Gastrocnemius medialis (tissue), 4 donors: ENCODE measurements around the gene TAF3. TPM values are rescaled to one million over a fixed set of nuclear protein-coding genes. Genes with fewer than 3 reads are reported as not detected.

Source experiments
- ATAC-seq, 2 donors: fragments of 150-250 bp; one replicate each; pipeline ENCODE4 v1.9.1; 2016
- DNase-seq, 2 donors: peaks; one replicate each; pipeline ENCODE4 v3.0.0-alpha.2; 2019
- H3K27ac ChIP-seq, 4 donors: fragments of 200-600 bp; sonication (generic); 1 replicate in 1 of 4; 2 replicates in 3 of 4; pipeline ENCODE4 v1.5.1; 2016 to 2018; ENCODE audit warnings: mild to moderate bottlenecking in 2 of 4, moderate library complexity in 1 of 4
- H3K27me3 ChIP-seq, 3 donors: fragments of 200-600 bp; sonication (generic) in 2 of 3; 1 replicate in 1 of 3; 2 replicates in 2 of 3; pipeline versions ENCODE4 v1.5.1 to v1.6.0; 2016 to 2019; ENCODE audit warnings: mild to moderate bottlenecking in 1 of 3, moderate library complexity in 1 of 3
- H3K36me3 ChIP-seq, 2 donors: fragments of 200-600 bp; sonication (generic) in 1 of 2; one replicate each; pipeline ENCODE4 v1.5.1; 2017 to 2018
- H3K4me1 ChIP-seq, 2 donors: fragments of 200-600 bp; sonication (generic) in 1 of 2; one replicate each; pipeline ENCODE4 v1.5.1; 2016 to 2017; ENCODE audit warnings: mild to moderate bottlenecking in 2 of 2
- H3K4me3 ChIP-seq, 4 donors: fragments of 200-600 bp; sonication (generic) in 3 of 4; 1 replicate in 1 of 4; 2 replicates in 3 of 4; pipeline ENCODE4 v1.5.1; 2016 to 2019; ENCODE audit warnings: mild to moderate bottlenecking in 2 of 4
- H3K9me3 ChIP-seq, 3 donors: fragments of 200-600 bp; sonication (generic) in 2 of 3; 1 replicate in 1 of 3; 2 replicates in 2 of 3; pipeline ENCODE4 v1.5.1; 2016 to 2019
- POLR2A ChIP-seq, 2 donors: fragments of 450-650 bp; IDR thresholded peaks; one replicate each; pipeline ENCODE4 v1.6.1; 2017; ENCODE audit warnings: antibody characterized with exemption in 2 of 2, mild to moderate bottlenecking in 2 of 2, moderate library complexity in 2 of 2
- in situ Hi-C, 4 donors: fragments of 200-750 bp; cut with MboI; loops; one replicate each; pipeline versions ENCODE4 v1.15.0 to v1.8.0; 2017; ENCODE audit warnings: low sequenced_read_pairs in 4 of 4
- intact Hi-C: fragments of 100-400 bp; cut with DNase I; formaldehyde crosslinking; loops from one replicate; pipeline ENCODE4 v1.15.1; 2023; ENCODE audit warnings: low total_unique reads
- total RNA-seq, 4 donors: library from RNA; depleted of rRNA; stranded (reverse); fragments of >200 nt; gene quantifications; one replicate each; pipeline versions ENCODE4 v1.1.0 to v1.2.3, GENCODE V29; 2016
- TF ChIP-seq, protein P1 (sequence below), 5 experiments: fragments of 450-650 bp in 3 of 5; fragments of 200-600 bp in 2 of 5; sonication (generic) in 2 of 5; IDR thresholded peaks in 4 of 5; conservative IDR thresholded peaks in 1 of 5; 1 replicate in 4 of 5; 2 replicates in 1 of 5; pipeline ENCODE4 v1.5.1; 2016 to 2019; ENCODE audit warnings: antibody characterized with exemption in 5 of 5, mild to moderate bottlenecking in 3 of 5, moderate library complexity in 3 of 5

TAF3 gene
- total RNA-seq, 4 donors from 2014 or later = 5.0 to 14.8 (median 9.6) TPM

DNA sequence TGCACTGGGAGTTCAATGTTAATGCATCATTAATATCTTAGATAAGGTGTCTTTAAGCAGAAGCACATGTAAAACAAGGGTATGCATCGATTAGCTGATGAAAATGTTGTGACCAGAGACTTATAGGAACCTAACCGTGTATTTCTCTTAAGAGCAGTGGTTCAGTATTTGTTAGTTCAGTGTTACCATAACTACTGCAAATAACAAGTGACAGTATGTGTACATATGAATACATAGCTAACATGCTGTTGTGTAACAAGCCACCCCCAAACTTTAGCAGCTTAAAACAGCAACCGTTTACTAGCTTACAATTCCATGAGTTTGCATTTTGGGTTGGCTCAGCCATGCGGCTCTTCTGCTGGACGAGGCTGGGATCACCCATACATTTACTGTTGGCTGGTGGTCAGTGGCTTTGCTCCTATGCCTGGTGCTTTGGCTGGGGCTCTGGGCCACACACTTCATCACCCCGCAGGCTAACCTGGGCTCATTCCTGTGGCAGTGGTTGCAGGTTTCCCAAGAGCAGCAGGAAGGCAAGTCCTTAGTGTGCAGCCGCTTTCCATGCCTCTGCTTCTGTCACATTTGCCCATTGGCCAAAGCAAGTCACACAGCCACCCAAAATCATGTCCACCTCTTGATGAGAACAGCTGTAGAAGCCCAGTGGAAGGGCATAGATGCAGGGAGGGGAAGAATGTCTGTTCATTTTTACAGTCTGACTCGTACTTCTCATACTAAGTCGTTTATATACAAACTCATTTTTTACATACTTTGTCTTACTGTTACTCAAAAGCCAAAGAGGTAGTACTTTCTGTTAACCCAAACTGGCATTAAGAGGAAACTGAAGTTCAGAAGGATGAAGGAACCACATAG, 132.9 kb downstream of the TAF3 start:
- ATAC-seq (no peak), DNase-seq (no peak)
- Histone ChIP-seq H3K4me1 (peaks cover 0 to 2% of the 10 kb centered on the region in 2 donors), H3K27ac (no peak overlapping the region), H3K9me3 (no peaks in the 10 kb centered on the region), H3K4me3 (no peak overlapping the region), H3K36me3 (no peaks in the 10 kb centered on the region), H3K27me3 (no peaks in the 10 kb centered on the region)
- in situ Hi-C loops (no loop called here), intact Hi-C loops (no loop called here)
- TF ChIP-seq, protein P1, sequence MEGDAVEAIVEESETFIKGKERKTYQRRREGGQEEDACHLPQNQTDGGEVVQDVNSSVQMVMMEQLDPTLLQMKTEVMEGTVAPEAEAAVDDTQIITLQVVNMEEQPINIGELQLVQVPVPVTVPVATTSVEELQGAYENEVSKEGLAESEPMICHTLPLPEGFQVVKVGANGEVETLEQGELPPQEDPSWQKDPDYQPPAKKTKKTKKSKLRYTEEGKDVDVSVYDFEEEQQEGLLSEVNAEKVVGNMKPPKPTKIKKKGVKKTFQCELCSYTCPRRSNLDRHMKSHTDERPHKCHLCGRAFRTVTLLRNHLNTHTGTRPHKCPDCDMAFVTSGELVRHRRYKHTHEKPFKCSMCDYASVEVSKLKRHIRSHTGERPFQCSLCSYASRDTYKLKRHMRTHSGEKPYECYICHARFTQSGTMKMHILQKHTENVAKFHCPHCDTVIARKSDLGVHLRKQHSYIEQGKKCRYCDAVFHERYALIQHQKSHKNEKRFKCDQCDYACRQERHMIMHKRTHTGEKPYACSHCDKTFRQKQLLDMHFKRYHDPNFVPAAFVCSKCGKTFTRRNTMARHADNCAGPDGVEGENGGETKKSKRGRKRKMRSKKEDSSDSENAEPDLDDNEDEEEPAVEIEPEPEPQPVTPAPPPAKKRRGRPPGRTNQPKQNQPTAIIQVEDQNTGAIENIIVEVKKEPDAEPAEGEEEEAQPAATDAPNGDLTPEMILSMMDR (IDR thresholded peaks at IDR 0.05 in 4 of 5, conservative IDR thresholded peaks at IDR 0.05 in 1 of 5) = no peak
- no peak for TF ChIP-seq POLR2A (IDR thresholded peaks at IDR 0.05)

DNA sequence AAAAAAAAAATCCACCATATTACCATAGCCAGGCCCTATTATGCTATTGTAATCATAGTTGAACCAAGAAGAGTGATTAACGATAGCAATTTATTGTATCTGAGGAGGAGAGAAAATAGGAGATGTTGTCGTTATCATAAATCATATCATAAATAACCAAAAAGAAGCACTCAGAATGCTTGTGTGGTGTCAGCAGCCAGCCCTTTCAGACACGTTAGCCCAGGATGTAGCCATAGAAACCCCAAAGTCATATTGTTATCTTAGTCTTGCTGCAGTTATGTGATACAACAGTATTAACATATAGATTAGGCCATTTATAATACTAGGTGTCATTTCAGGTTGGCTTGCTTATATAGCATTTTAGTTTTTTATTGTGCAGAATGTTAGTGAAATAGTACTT, 134.0 kb downstream of the TAF3 start:
- DNase-seq = no peak
- no peak for TF ChIP-seq POLR2A (IDR thresholded peaks at IDR 0.05)
- TF ChIP-seq, protein P1 (IDR thresholded peaks at IDR 0.05 in 4 of 5, conservative IDR thresholded peaks at IDR 0.05 in 1 of 5) = no peak
- intact Hi-C loops (no loop called here), in situ Hi-C loops (no loop called here)
- Histone ChIP-seq H3K4me1 (peaks cover 0 to 7% of the 10 kb centered on the region in 2 donors), H3K27ac (no peak overlapping the region), H3K9me3 (no peaks in the 10 kb centered on the region), H3K4me3 (no peak overlapping the region), H3K27me3 (no peaks in the 10 kb centered on the region), H3K36me3 (no peaks in the 10 kb centered on the region)
- no peak for ATAC-seq

DNA sequence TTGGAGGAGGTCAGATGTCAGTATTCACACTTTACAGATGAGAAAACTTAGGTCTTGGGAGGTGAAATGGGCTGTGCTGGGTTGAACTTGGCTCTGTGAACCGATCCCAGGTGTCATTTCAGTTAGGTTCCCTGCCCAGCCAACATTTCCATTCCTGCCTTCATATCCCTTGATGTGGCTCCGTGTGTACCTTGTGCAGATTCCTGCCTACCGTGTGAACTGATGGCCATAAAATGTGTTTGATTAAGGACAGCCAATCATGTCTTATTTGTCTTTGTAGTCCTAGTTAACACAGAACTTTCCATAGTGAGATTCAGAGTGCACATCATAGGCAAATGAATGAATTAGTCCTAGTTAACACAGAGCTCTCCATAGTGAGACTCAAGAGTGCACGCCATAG, 135.1 kb downstream of the TAF3 start:
- intact Hi-C loops = no loop called here
- ATAC-seq = no peak
- H3K4me1 ChIP-seq = peaks cover 0 to 7% of the 10 kb centered on the region in 2 donors
- no peak overlapping the region for H3K27ac ChIP-seq
- no peaks in the 10 kb centered on the region for H3K36me3 ChIP-seq
- no peak for DNase-seq
- TF ChIP-seq, protein P1 (IDR thresholded peaks at IDR 0.05 in 4 of 5, conservative IDR thresholded peaks at IDR 0.05 in 1 of 5) = no peak
- no peak for TF ChIP-seq POLR2A (IDR thresholded peaks at IDR 0.05)
- no peaks in the 10 kb centered on the region for H3K9me3 ChIP-seq
- in situ Hi-C loops = no loop called here
- H3K27me3 ChIP-seq = no peaks in the 10 kb centered on the region
- H3K4me3 ChIP-seq = no peak overlapping the region

DNA sequence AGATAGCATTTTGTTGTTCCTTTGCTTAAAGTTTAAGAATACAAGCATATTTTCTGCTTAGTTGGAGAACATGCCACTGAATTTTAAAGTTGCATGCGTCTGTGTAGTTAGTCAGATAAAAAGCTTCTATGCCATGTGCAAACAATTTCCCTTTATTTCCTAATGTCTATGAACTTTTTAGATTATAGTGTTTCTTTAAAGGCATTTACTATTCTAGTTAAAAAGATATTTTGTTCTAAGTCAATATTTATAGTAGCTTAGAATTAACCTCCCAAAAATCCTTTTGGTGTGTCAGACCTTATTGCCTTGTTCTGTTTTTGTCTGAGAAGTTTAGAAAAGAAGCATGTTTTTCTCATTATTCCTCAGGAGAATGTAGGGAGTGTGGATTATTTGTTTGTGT, 137.1 kb downstream of the TAF3 start:
- in situ Hi-C loops (no loop called here), intact Hi-C loops (no loop called here)
- H3K4me1 ChIP-seq = peaks cover 0 to 7% of the 10 kb centered on the region in 2 donors
- no peak overlapping the region for H3K4me3 ChIP-seq
- ATAC-seq (no peak), DNase-seq (no peak)
- no peaks in the 10 kb centered on the region for H3K36me3 ChIP-seq
- H3K27ac ChIP-seq = no peak overlapping the region
- no peaks in the 10 kb centered on the region for H3K9me3 ChIP-seq
- no peak for TF ChIP-seq POLR2A (IDR thresholded peaks at IDR 0.05)
- TF ChIP-seq, protein P1 (IDR thresholded peaks at IDR 0.05 in 4 of 5, conservative IDR thresholded peaks at IDR 0.05 in 1 of 5) = no peak
- H3K27me3 ChIP-seq = no peaks in the 10 kb centered on the region
